Left cardiac atrium (tissue), 4 donors: Measurements from ENCODE around the gene DNAJC16. TPM values are rescaled to one million over a fixed set of nuclear protein-coding genes. Genes with fewer than 3 reads are reported as not detected.

ENCODE experiments used
- ATAC-seq, 2 donors: fragments of 200-7000 bp; cut with Tn5 transposase; one replicate each; pipeline ENCODE4 v1.9.1; 2020; ENCODE audit warnings: mild to moderate bottlenecking in 2 of 2, moderate library complexity in 2 of 2
- DNase-seq: peaks from one replicate; pipeline ENCODE4 v3.0.0-alpha.2; 2020
- intact Hi-C, 2 donors: fragments of 100-400 bp; cut with DNase I; formaldehyde crosslinking; loops; one replicate each; pipeline versions ENCODE4 v1.14.1 to v1.15.1; 2022 to 2023
- total RNA-seq, 2 donors: library from RNA; stranded (reverse); fragmentation: NEBNext Ultra II Directional; extraction: Animal tissue kit (Norgen Biotek cat#: 25700); gene quantifications; one replicate each; pipeline ENCODE4 v1.2.1, GENCODE V29; 2021
- donor health status: DM: no; HTN: yes; CAD: no.
- donor health status: DM: no; HTN: yes; CAD: no; lungs with severe emphysema.
- donor health status: DM: yes; HTN: yes; CAD: no.
- donor health status: Dilated cardiomyopathy.

Gene DNAJC16
- total RNA-seq, 2 donors from 2014 or later: 17.1 to 17.7 TPM

DNA sequence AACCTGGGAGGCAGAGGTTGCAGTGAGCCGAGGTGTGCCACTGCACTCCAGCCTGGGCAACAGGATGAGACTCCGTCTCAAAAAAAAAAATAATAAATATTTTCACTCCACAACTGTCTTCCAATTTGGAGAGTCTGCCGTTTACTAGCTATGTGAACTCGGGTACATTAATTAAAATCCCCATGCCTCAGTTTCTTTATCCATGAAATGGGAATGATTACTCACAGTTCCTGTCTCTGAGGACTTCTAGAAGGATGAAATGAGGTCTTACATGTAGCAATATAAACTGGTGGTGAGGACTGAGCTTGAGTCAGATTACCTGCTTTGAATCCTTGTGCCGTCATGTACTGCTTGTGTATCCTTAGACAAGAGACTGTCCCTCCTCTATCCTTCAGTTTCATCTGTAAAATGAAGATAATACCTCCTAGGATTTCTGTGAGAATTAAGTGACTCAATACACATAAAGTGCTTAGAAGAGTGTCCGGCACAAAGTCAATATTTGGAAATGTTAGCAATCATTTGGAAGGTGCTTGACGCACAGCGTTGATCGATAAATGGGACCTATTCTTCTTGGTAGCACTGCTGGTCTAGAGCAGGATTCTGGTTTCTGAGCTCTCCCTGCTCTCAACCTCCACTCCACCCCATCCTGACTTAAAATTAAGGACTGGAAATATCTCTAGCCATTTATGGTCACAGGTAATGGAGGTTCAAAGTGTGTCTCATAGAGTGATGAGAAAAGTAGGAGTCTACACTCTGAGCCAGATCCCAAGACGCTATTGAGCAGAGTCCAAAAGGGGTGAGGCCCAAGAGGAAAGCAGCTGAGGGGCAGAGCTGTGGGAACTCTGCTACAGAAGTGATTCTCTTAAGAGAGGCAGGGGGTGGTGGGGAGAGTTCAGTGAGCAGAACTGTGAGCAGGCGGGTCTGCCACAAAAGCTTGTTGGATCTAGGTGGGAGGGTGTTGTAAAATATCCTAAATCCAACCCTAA lies 79.0 kb downstream of the DNAJC16 start:
- intact Hi-C loops: no loop called here
- DNase-seq: no peak
- ATAC-seq: no peak

DNA sequence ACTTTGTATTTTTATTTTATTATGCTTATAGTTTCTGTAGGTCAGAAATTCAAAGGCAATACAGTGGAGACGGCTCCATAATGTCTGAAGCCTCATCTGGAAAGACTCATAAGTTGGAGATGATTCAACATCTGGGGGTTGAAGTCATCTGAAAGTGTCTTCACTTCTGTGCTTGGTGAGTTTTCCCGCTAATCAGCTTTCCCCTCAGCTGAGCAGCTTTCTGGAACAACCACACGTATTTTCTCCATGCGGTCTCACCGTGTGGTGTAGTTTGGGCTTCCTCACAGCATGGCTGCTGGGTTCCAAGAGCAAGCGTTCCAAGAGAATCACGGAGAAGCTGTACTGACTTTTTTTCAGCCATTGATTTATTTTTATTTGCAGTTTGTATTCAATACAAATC lies 83.0 kb downstream of the DNAJC16 start:
- no peak for DNase-seq
- ATAC-seq: no peak
- intact Hi-C loops: no loop called here

DNA sequence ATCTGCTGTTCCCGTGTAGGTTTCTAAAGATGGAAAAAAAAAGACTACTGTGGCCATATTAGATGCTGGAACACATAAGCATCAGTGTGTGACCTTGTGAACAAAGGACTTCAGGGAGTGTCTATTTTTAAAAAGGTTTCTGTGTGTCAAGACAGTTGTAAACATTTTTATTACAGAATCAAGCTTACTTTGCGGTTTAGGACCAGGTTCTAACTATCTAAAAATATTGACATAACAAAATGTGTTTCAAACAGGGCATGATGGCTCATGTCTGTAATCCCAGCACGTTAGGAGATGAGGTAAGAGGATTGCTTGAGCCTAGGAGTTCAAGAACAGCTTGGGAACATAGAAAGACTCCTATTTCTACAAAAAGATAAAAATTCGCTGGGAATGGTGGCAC lies 83.5 kb downstream of the DNAJC16 start:
- no peak for DNase-seq
- no peak for ATAC-seq
- intact Hi-C loops: no loop called here

DNA sequence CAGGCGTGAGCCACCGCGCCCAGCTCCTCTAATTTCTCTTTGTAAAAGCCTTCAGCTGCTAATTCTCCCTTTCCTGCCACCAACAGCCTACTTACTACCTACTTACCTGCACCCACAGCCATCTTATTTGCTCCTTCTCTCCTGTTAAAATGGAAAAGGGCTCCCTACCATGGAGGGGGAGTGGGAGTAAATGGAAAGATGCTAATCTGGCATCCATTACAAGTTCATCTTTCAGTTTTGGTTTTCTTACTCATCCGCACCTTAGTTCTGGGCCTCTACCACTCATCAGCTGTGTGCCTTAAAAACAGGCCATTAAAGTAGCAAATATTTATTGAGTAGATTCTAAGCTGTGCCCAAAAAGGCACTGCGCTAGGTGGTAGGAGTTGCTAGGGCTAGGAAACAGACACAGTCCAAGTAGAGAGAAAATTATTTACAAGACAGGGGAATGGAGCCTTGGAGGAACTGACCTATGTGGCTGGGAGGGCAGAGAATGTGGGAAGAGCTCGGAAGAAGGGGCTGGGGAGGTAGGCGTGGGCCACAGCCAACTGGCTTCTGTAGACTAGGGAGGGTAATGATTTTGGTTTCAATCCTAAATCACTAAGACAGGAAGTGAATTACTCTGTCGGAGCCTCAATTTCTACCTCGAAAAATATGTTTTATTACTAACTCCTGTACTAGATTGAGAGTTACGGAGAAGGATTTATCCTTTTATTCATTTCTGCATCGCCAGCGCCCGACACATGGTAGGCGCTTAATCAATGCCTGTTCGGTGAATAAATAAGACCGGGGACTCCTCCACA lies 89.9 kb downstream of the DNAJC16 start:
- intact Hi-C loops: no loop called here
- DNase-seq (peak; percentile 42), ATAC-seq (peak in 1 of 2 donors; percentile 31)

DNA sequence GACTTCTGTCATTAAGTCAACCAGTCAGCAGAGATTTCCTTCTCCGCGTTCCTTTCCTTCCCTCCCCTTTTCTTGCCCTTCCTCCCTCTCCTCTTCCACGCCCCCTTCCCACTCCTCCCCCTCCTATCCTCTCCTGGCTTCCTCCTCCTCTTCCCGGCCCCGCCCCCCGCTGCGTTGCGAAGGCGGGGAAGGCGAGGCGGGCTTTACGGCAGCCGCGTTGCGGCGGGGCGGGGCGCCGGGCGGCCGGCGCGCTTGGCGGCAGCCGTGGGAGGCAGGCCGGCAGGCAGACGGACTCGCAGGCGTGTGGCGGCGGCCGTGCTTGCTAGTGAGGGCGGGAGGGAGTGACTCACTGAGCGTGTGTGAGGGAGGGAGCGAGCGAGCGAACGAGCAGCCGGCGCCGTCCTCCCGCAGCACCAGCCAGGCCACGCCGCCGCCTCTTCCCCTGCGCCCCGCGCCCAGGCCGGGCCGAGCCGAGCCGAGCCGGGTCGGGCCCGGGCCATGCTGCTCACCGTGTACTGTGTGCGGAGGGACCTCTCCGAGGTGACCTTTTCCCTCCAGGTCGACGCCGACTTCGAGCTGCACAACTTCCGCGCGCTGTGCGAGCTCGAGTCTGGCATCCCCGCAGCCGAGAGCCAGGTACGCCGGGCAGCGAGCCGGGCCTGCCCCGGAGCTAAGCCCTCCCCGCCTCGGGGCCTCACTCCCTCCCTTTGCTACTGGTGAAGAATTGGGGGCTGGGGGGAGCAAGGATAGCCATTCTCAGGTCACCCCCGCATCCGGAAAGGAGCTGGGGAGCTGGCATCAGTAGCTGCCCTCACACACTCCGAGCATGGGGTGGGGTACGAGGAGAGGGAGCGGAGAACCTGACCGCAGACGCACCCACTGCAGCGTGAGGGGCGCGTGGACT lies 90.8 kb downstream of the DNAJC16 start, which contains the start of gene DDI2:
DDI2 (plus strand) TSS at position 286 of the 904 bp plus-strand sequence; CDS start at position 499, 213 bp downstream.
- intact Hi-C loops: no loop called here
- peak; percentile 96 for DNase-seq
- peak; percentile 94 to 97 for ATAC-seq

DNA sequence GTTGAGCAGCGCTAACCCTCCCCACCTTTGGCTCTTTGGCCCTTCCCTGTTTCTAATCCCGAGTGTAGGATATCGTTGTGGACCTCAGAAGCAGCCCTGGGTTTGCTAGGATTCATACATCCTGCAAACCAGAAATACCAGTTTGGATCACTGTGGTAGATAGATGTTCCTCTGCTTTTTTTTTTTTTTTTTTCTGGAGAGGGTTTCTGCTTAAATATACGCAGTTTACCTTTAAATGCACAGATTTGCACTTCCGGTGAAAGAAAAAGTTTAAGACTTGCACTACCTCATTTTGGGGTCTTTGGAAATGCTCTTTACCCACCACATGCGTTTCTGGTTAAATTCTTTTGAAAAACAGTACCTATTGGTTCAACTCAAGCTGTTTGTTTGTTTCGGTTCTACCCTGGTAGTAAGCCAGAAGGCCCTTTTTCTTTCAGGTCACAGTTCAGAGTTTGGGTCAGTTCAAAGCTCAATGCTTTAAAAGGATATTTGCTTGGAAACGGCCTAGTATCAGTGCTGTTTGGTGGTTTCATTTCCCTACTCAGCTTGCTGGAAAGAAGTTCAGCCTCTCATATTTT lies 91.5 kb downstream of the DNAJC16 start:
- DNase-seq (no peak), ATAC-seq (no peak)
- intact Hi-C loops: no loop called here

DNA sequence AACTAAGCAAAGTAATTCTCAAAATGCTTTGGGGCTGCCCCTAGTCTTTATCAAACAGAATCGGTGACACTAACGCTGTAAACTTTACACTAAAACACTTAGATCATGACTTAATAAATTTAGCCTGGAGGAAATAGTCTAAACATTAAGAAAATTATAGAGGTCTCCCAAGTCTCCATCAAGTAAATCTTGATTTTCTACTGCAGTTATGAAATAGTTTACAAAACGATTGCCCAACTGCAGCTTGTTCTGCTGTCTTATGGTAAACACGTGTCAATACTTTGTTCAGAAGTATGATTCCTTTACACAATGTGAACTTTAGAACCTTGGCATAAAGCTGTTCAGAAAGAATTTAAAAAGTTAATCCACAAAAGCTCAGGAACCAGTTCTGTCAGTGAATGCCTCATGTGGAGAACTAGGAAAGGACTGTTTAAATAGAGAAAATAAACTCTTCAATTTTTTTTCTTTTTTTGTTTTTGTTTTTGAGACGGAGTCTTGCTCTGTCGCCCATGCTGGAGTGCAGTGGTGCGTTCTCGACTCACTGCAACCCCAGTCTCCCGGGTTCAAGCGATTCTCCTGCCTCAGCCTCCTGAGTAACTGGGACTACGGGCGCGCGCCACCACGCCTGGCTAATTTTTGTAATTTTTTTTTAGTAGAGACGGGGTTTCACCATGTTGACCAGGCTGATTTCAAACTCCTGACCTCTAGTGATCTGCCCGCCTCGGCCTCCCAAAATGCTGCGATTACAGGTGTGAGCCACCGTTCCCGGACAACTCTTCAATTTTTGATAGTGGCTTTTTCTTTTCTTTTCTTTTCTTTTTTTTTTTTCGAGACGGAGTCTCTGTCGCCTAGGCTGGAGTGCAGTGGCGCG lies 92.2 kb downstream of the DNAJC16 start:
- intact Hi-C loops: no loop called here
- DNase-seq (no peak), ATAC-seq (no peak)

DNA sequence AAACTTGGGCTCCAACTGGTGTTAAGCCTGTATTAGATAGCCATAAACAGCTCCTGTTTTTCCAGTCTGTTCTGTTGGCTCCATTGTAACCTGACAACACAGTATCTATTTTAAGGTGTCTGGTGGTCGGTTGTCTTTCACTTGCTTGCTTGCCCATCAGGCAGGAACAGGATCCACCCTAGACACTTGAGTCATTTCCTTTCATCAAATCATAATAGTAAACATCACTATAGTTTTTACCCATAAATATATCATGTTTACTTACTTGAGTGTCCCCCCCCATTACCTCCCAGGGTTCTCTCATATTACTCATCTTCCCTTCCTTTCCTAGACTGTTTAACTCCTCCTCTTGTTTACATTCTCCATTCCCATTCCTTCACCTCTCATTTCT lies 93.5 kb downstream of the DNAJC16 start:
- DNase-seq (no peak), ATAC-seq (no peak)
- intact Hi-C loops: no loop called here

DNA sequence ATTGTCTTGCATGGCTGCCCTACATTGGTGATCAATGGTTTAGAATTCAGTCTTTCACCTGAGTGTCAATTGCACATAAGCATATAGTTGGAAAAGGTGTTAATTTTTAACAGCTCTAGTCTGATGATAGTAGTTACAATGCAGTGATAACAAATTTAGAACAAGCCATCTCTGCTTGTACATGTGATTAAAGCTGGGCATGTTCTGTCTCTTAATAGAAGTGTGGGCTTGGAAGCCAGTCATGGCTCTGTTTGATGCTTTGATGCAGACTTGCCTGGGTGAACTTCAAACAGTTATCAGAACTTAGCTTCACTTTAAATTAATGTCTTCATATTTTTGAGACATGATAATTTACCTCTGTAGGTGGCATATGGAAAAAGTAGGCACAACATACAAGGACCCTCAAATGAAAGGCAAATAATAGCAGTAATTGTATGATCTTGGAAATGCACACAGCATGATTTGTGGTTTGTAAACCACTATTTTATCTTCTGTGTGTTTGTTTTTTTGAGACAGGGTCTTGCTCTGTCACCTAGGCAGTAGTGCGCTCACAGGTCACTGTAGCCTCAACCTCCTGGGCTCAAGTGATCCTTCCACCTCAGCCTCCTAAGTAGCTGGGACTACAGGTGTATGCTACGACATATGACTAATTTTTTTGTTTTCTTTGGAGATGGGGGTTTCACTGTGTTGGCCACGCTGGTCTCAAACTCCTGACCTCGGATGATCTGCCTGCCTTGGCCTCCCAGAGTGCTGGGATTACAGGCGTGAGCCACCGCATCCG lies 94.4 kb downstream of the DNAJC16 start:
- intact Hi-C loops: no loop called here
- no peak for DNase-seq
- ATAC-seq: no peak

DNA sequence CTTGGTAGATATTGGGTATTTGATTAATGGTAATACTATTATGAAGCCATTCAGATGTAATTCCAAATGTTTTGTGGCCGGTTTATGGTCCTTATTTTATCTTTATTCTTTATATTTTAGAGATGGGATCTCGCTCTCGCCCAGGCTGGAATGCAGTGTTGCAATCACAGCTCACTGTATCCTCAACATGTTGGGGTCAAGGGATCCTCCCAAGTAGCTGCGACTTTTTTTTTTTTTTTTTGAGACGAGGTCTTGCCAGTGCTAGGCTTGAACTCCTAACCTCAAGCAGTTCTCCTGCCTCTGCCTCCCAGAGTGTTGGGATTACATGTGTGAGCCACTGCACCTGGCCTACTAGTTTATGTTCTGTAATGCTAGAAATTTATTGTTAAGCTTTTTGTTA lies 95.3 kb downstream of the DNAJC16 start:
- intact Hi-C loops: no loop called here
- ATAC-seq: no peak
- DNase-seq: no peak

DNA sequence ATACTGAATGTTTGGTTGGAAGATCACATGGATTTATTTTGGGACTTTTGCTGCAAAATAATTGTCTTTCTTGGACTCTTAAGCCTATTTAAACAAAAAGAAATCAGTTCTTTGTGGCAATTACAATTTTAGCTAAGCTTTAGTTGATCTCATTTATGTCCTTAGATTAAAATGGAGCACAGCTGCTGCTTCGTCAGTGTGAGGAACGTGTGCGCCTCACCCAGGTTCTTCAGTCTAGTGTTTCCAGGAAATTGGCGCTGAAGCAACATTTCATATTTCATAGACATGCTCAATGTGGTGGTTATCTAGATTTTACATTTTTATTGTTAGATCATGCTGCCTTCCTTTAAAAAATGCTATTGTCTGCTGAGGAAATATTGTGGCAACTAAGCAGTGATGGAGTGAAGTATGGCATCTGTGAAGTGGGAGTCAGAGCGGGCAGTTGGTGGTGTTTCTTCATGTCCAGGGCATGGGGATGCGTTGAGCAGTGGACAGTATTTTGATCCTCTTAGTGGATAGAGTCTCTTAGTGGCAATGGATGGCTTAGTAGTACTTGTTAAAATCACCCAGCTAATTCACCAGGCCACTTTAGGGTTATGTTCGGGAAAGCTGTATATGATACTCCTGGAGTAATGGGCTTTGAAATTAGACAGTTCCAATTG lies 96.2 kb downstream of the DNAJC16 start:
- intact Hi-C loops: no loop called here
- DNase-seq (no peak), ATAC-seq (no peak)

DNA sequence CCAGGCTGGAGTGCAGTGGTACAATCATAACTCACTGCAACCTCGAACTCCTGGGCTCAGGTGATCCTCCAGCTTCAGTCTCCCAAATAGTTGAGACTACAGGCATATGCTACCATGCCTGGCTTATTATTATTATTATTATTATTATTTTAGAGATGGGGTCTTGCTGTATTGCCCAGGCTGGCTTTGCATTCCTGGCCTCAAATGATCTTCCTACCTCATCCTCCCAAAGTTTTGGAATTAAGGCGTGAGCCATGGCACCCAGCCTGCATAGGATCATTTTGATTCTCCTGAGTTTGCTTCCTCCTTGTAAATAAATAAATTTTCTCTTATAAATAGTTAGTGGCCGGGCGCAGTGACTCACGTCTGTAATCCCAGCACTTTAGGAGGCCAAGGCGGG lies 96.8 kb downstream of the DNAJC16 start:
- intact Hi-C loops: no loop called here
- ATAC-seq: no peak
- DNase-seq: no peak

DNA sequence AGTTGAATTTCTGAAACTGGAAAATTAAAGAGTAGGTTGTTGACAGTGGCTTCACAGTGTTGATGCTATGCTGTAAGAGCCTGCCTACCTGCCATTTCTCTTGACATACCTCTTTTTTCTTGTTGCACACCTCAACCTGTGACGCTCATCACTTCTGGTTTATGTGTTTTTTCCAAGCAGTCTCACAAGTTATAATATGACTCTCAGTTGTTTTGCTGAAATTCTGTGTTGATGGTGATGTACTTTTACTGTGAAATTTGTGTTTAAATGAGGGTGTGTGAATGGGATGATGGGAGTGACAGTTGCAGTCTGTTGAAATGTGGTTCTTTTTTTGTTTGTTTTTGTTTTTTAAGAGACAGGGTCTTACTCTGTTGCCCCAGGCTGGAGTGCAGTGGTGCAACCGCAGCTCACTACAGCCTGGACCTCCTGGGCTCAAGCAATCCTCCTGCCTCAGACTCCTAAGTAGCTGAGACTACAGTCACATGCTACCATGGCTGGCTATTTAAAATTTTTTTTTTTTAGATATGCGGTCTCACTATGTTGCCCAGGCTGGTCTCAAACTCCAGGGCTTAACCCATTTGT lies 97.6 kb downstream of the DNAJC16 start:
- intact Hi-C loops: no loop called here
- DNase-seq: no peak
- no peak for ATAC-seq

DNA sequence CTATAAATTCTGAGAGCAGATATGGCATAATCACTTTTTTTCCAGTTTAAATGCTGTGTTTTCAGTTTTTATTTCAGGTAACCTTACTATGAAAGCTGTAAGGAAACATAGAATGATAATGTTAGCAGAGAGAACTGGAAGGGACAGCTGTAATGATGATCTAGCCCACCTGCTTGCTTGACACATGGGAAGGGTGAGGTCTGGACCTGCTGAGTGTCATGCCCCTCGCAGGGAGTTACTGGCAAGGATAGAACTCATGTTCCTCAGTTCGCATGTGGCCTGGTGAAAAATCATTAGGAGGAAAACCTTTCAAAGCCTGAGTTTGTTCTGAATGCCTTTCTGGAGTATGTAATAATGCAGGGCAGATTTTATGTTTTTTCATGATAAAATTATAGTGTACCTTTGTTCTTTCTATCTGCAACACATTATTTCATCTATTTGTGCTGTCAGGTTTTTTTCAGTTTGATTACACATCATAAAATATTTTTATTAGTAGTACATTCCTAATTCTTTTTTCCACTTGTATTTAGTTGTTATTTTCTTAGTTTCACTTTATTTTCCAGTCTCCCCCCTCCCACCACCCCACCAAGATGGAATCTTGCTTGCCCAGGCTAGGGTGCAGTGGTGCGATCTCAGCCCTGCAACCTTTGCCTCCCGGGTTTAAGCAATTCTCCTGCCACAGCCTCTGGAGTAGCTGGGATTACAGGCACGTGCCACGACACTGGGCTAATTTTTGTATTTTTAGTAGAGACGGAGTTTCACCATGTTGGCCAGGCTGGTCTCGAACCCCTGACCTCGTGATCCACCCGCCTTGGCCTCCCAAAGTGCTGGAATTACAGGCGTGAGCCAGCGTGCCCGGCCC lies 98.6 kb downstream of the DNAJC16 start:
- ATAC-seq: no peak
- DNase-seq: no peak
- intact Hi-C loops: no loop called here
